ENCODE data around the gene LAMA5. TPM values are rescaled to one million over a fixed set of nuclear protein-coding genes. Genes with fewer than 3 reads are reported as not detected.

LAMA5 gene
- total and polyA plus RNA-seq, 2 donors (not counting 1 experiment from before 2014, with no cell fraction given) = 52.9 to 83.5 TPM

DNA sequence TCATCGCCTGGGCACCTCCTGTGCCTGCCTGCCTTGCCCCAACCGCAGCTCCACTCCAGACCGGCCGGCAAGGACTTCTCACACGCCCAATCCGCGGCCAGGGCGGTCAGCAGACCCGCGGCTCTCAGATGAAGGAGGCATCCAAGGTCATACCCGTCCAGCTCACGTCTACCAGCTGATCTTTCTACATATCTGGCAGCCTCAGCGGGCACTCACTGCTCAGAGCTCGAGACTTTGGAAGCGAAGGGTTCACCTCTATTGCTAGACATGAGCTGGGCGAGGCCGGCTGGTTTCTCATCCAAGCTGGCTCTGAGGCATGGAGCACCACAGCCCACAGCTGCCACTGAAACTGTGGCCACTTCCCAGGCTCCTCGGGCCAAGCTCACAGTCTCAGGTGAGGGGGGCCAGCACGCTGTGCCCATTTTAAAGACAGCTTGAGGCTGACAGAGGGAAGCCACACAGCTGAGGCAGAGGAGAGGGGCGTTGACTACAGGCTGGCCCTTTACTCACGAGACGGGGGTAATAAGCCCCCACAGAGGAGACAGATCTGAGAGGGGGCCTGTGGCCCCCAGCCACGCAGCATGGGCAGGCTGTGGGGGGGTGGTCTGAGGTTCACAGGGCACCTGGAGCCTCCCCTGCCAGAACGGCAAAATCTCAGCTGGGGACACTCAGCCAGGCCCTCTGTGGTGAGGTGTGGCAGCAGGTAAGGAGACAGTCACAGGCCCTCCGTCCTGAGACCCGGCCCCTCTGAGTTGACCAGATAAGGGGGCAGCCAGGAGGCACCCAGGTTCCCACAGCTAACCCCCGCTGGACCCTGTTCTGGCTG lies 2.0 kb downstream of the LAMA5 start:
- Histone ChIP-seq H3K9ac (ENCODE audit: low read length) (no peak overlapping the region), H3K9me3 (ENCODE audit: control extremely low read depth in 1 of 3, control insufficient read depth in 2 of 3, insufficient read depth in 1 of 3, low read length in 2 of 3) (peaks cover 0 to 4% (median 0%) of the 10 kb centered on the region in 3 donors), H3K4me1 (ENCODE audit: control insufficient read depth in 2 of 2, insufficient read depth in 2 of 2, low read length in 2 of 2) (peaks cover 25 to 31% of the 10 kb centered on the region in 2 donors), H3K4me2 (replicated peaks; ENCODE audit: low read depth, low read length, poor library complexity, severe bottlenecking) (peak overlapping the region; percentile 93), H3K36me3 (replicated peaks in 1 of 2; ENCODE audit: control extremely low read depth in 1 of 2, control insufficient read depth in 1 of 2, extremely low read depth in 1 of 2, insufficient read depth in 2 of 2, low read length in 1 of 2) (no peaks in the 10 kb centered on the region), H3K79me2 (ENCODE audit: control insufficient read depth, insufficient read depth, low read length) (no peaks in the 10 kb centered on the region), H2AFZ (ENCODE audit: insufficient read depth, low read depth, low read length, poor library complexity, severe bottlenecking) (no peak overlapping the region), H3K27me3 (replicated peaks in 1 of 4; ENCODE audit: control extremely low read depth in 1 of 4, control insufficient read depth in 3 of 4, insufficient read depth in 4 of 4, low read length in 3 of 4) (peaks cover 0 to 29% (median 11%) of the 10 kb centered on the region in 4 experiments), H3K27ac (ENCODE audit: low read length in 2 of 2) (no peak overlapping the region), H3K4me3 (ENCODE audit: control extremely low read depth in 1 of 5, extremely low read depth in 1 of 5, insufficient read depth in 1 of 5, low read depth in 2 of 5, low read length in 4 of 5) (no peak overlapping the region), H4K20me1 (ENCODE audit: control insufficient read depth, insufficient read depth, low read length, poor library complexity, severe bottlenecking) (peaks cover 6% of the 10 kb centered on the region)
- intact Hi-C loops (cut with micrococcal nuclease) = no loop called here
- no peak for TF ChIP-seq EZH2 (IDR thresholded peaks at IDR 0.05; ENCODE audit: borderline replicate concordance, insufficient read depth, low read depth, low read length, poor library complexity, severe bottlenecking)
- TF ChIP-seq, protein P1, sequence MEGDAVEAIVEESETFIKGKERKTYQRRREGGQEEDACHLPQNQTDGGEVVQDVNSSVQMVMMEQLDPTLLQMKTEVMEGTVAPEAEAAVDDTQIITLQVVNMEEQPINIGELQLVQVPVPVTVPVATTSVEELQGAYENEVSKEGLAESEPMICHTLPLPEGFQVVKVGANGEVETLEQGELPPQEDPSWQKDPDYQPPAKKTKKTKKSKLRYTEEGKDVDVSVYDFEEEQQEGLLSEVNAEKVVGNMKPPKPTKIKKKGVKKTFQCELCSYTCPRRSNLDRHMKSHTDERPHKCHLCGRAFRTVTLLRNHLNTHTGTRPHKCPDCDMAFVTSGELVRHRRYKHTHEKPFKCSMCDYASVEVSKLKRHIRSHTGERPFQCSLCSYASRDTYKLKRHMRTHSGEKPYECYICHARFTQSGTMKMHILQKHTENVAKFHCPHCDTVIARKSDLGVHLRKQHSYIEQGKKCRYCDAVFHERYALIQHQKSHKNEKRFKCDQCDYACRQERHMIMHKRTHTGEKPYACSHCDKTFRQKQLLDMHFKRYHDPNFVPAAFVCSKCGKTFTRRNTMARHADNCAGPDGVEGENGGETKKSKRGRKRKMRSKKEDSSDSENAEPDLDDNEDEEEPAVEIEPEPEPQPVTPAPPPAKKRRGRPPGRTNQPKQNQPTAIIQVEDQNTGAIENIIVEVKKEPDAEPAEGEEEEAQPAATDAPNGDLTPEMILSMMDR (IDR thresholded peaks at IDR 0.05) = no peak
- Mint-ChIP-seq H3K27me3 (peaks cover 6% of the 10 kb centered on the region), H3K4me1 (peaks cover 22% of the 10 kb centered on the region), H3K9me3 (ENCODE audit: insufficient read depth) (no peaks in the 10 kb centered on the region), H3K4me3 (peak overlapping the region; percentile 52), H3K27ac (peak overlapping the region; percentile 61)
- DNase-seq = no peak
- 90% methylated on average over 27 of the region's 27 CpGs for WGBS (ENCODE audit: insufficient coverage)
- no peak for ATAC-seq (ENCODE audit: low read depth)
- ChIA-PET POLR2A (interaction anchor here (1.1 to 4.2 kb wide), 3 partner anchors 10 to 26 kb away, joined by 3 to 43 read pairs (median 6); partner anchors contain the start of gene RPS21), CTCF (interaction anchor here (1.0 to 2.4 kb wide), 3 partner anchors 17 to 64 kb away, joined by 7 to 11 read pairs (median 9); no protein-coding TSS in a partner anchor)

Data from B cell (primary cell).